H1 (cell line): ENCODE data around the gene GAB2. TPM values are rescaled to one million over a fixed set of nuclear protein-coding genes. Genes with fewer than 3 reads are reported as not detected.
A peak's percentile ranks its signal among the peaks of the same experiment; 100 is the strongest.

Experiments used
- CTCF ChIA-PET: fragments of 300-600 bp; sonication (Branson Sonifier 250); formaldehyde crosslinking; loops from one replicate; lab custom pipeline; 2021; ENCODE audit not compliant: partially characterized antibody; lab: Charles Lee
- POLR2A ChIA-PET: fragments of 300-600 bp; sonication (Branson Sonifier 250); formaldehyde crosslinking; loops from one replicate; lab custom pipeline; 2021; ENCODE audit warnings: inconsistent platforms; ENCODE audit not compliant: partially characterized antibody; lab: Charles Lee
- DNase-seq, 2 experiments: peaks; one replicate each; pipeline versions ENCODE4 v3.0.0 to v3.0.0-alpha.2; 2010 to 2022; ENCODE audit warnings: low spot score in 2 of 2, low read depth in 1 of 2, mixed read lengths in 1 of 2
- FAIRE-seq: peaks from 2 replicates; lab custom pipeline; 2011; peaks lifted over from hg19 to GRCh38; lab: Jason Lieb, UNC
- H2AFZ ChIP-seq: 2 replicates; pipeline ENCODE4 v1.8.1; 2012; ENCODE audit warnings: low read length, inconsistent platforms
- H2AK5ac ChIP-seq: 2 replicates; pipeline ENCODE4 v1.6.1; 2013; ENCODE audit warnings: low read depth, low read length
- H2BK120ac ChIP-seq: replicated peaks from 2 replicates; pipeline ENCODE3; 2013; ENCODE audit warnings: low read depth, low read length, inconsistent platforms
- H2BK12ac ChIP-seq: 2 replicates; pipeline ENCODE4 v1.6.1; 2013; ENCODE audit warnings: low read depth, low read length
- H2BK15ac ChIP-seq: 2 replicates; pipeline ENCODE4 v1.6.1; 2013; ENCODE audit warnings: low read length
- H2BK20ac ChIP-seq: 2 replicates; pipeline ENCODE4 v1.6.1; 2013; ENCODE audit warnings: low read length
- H2BK5ac ChIP-seq: 2 replicates; pipeline ENCODE4 v1.6.1; 2013; ENCODE audit warnings: low read depth, low read length
- H3K14ac ChIP-seq: 2 replicates; pipeline ENCODE4 v1.6.1; 2013; ENCODE audit warnings: inconsistent platforms; ENCODE audit not compliant: insufficient read length
- H3K18ac ChIP-seq: 2 replicates; pipeline ENCODE4 v1.6.1; 2013; ENCODE audit warnings: low read length; ENCODE audit errors: extremely low read depth
- H3K23ac ChIP-seq: 2 replicates; pipeline ENCODE4 v1.6.1; 2013; ENCODE audit warnings: inconsistent platforms; ENCODE audit not compliant: insufficient read length
- H3K23me2 ChIP-seq: 2 replicates; pipeline ENCODE4 v1.6.1; 2013; ENCODE audit warnings: low read depth, low read length
- H3K27ac ChIP-seq: 2 replicates; pipeline ENCODE4 v1.6.1; 2011; ENCODE audit warnings: low read depth, low read length, inconsistent platforms
- H3K27me3 ChIP-seq, 4 experiments: replicated peaks in 1 of 4; 1 replicate in 1 of 4; 2 replicates in 3 of 4; pipeline versions ENCODE4 v1.6.1 to v1.8.1; 2011 to 2013; ENCODE audit warnings: low read length in 3 of 4, mild to moderate bottlenecking in 3 of 4, inconsistent platforms in 2 of 4, mixed read lengths in 2 of 4, moderate library complexity in 1 of 4; ENCODE audit not compliant: control insufficient read depth in 3 of 4, insufficient read depth in 3 of 4; ENCODE audit errors: extremely low read depth in 1 of 4
- H3K36me3 ChIP-seq, 4 experiments: 2 replicates each; pipeline versions ENCODE4 v1.6.1 to v1.8.1; 2011 to 2013; ENCODE audit warnings: mild to moderate bottlenecking in 4 of 4, low read length in 3 of 4, moderate library complexity in 2 of 4, control low read depth in 1 of 4, inconsistent platforms in 1 of 4; ENCODE audit not compliant: insufficient read depth in 4 of 4, control insufficient read depth in 2 of 4
- H3K4ac ChIP-seq: replicated peaks from 2 replicates; pipeline ENCODE3; 2013; ENCODE audit warnings: low read length, low read depth, mixed read lengths, inconsistent platforms; ENCODE audit not compliant: insufficient read length
- H3K4me1 ChIP-seq, 4 experiments: replicated peaks in 1 of 4; 1 replicate in 1 of 4; 2 replicates in 3 of 4; pipeline versions ENCODE4 v1.6.1 to v1.8.1; 2011 to 2013; ENCODE audit warnings: low read length in 3 of 4, inconsistent platforms in 2 of 4, mixed read lengths in 1 of 4; ENCODE audit not compliant: insufficient read depth in 4 of 4, control insufficient read depth in 3 of 4
- H3K4me2 ChIP-seq, 2 experiments: 2 replicates each; pipeline versions ENCODE4 v1.6.1 to v1.8.1; 2011 to 2013; ENCODE audit warnings: low read depth in 2 of 2, low read length in 2 of 2, control low read depth in 1 of 2, inconsistent platforms in 1 of 2, mild to moderate bottlenecking in 1 of 2; ENCODE audit not compliant: insufficient read depth in 1 of 2
- H3K4me3 ChIP-seq, 4 experiments: fragments of 200-600, 300-600 bp in 1 of 4; sonication (generic), shearing (Covaris generic), sonication (Bioruptor Twin) in 1 of 4; 2 replicates each; pipeline versions ENCODE4 v1.5.1 to v1.8.1; 2011 to 2016; ENCODE audit warnings: low read length in 4 of 4, low read depth in 3 of 4, control low read depth in 2 of 4, inconsistent platforms in 2 of 4, mild to moderate bottlenecking in 2 of 4, mixed read lengths in 1 of 4, moderate library complexity in 1 of 4; ENCODE audit not compliant: insufficient read depth in 2 of 4; ENCODE audit errors: extremely low read depth in 1 of 4
- H3K56ac ChIP-seq: replicated peaks from 2 replicates; pipeline ENCODE3; 2013; ENCODE audit warnings: low read depth, mild to moderate bottlenecking, mixed read lengths, low read length, inconsistent platforms; ENCODE audit not compliant: insufficient read length
- H3K79me1 ChIP-seq: 2 replicates; pipeline ENCODE4 v1.6.1; 2013; ENCODE audit warnings: low read depth, low read length, control low read depth
- H3K79me2 ChIP-seq, 2 experiments: 2 replicates each; pipeline versions ENCODE4 v1.6.1 to v1.8.1; 2012 to 2013; ENCODE audit warnings: low read length in 2 of 2, mild to moderate bottlenecking in 2 of 2, inconsistent platforms in 1 of 2; ENCODE audit not compliant: insufficient read depth in 2 of 2, control insufficient read depth in 1 of 2
- H3K9ac ChIP-seq, 4 experiments: replicated peaks in 1 of 4; 1 replicate in 1 of 4; 2 replicates in 3 of 4; pipeline versions ENCODE4 v1.6.1 to v1.8.1; 2011 to 2013; ENCODE audit warnings: low read depth in 3 of 4, low read length in 3 of 4, control low read depth in 2 of 4, mild to moderate bottlenecking in 2 of 4, moderate library complexity in 2 of 4, inconsistent platforms in 1 of 4; ENCODE audit errors: extremely low read depth in 1 of 4
- H3K9me3 ChIP-seq, 2 experiments: 2 replicates each; pipeline versions ENCODE4 v1.6.1 to v1.8.1; 2012 to 2013; ENCODE audit warnings: mild to moderate bottlenecking in 2 of 2, moderate library complexity in 2 of 2, control low read depth in 1 of 2, inconsistent platforms in 1 of 2, low read depth in 1 of 2, low read length in 1 of 2, mixed read lengths in 1 of 2; ENCODE audit not compliant: insufficient read depth in 2 of 2
- H4K20me1 ChIP-seq, 2 experiments: replicated peaks in 1 of 2; 2 replicates each; pipeline versions ENCODE3 to v1.8.1; 2011 to 2013; ENCODE audit warnings: inconsistent platforms in 2 of 2, low read length in 2 of 2, mild to moderate bottlenecking in 1 of 2; ENCODE audit not compliant: insufficient read depth in 2 of 2, control insufficient read depth in 1 of 2
- H4K5ac ChIP-seq: 2 replicates; pipeline ENCODE4 v1.6.1; 2013; ENCODE audit warnings: low read length, low read depth, mixed read lengths, inconsistent platforms; ENCODE audit not compliant: insufficient read length
- H4K8ac ChIP-seq: 2 replicates; pipeline ENCODE4 v1.8.0; 2013; ENCODE audit warnings: mild to moderate bottlenecking, moderate library complexity, low read length, inconsistent platforms; ENCODE audit not compliant: insufficient read depth; ENCODE audit errors: extremely low read depth
- H4K91ac ChIP-seq: replicated peaks from 2 replicates; pipeline ENCODE3; 2013; ENCODE audit warnings: low read length, mixed read lengths, inconsistent platforms; ENCODE audit not compliant: insufficient read length
- ASH2L ChIP-seq: fragments of 200-600, 300-600 bp; sonication (generic); IDR thresholded peaks from one replicate; pipeline ENCODE4 v1.7.1; 2017; ENCODE audit warnings: low read length
- BACH1 ChIP-seq: IDR thresholded peaks from 2 replicates; pipeline ENCODE4 v1.6.1; 2012; ENCODE audit warnings: low read length, improper control_type of control experiment
- KDM4A ChIP-seq: IDR thresholded peaks from one replicate; pipeline ENCODE4 v1.7.1; 2012; ENCODE audit warnings: low read depth, mild to moderate bottlenecking, moderate library complexity, low read length, inconsistent platforms; ENCODE audit not compliant: severe bottlenecking
- POLR2A ChIP-seq, 2 experiments: IDR thresholded peaks; 1 replicate in 1 of 2; 2 replicates in 1 of 2; pipeline ENCODE4 v1.6.1; 2011; ENCODE audit warnings: low read depth in 2 of 2, low read length in 2 of 2, mild to moderate bottlenecking in 2 of 2; ENCODE audit errors: control extremely low read depth in 1 of 2
- RBBP5 ChIP-seq: IDR thresholded peaks from 2 replicates; pipeline ENCODE4 v1.7.1; 2012; ENCODE audit warnings: low read depth, mild to moderate bottlenecking, inconsistent platforms, low read length, moderate library complexity, borderline replicate concordance
- SIN3A ChIP-seq, 2 experiments: IDR thresholded peaks in 1 of 2; conservative IDR thresholded peaks in 1 of 2; 2 replicates each; pipeline ENCODE4 v1.6.1; 2011 to 2012; ENCODE audit warnings: low read length in 2 of 2, improper control_type of control experiment in 1 of 2, low read depth in 1 of 2, mild to moderate bottlenecking in 1 of 2
- SP4 ChIP-seq: IDR thresholded peaks from 2 replicates; pipeline ENCODE4 v1.6.1; 2012; ENCODE audit warnings: low read length, inconsistent platforms
- TAF1 ChIP-seq: IDR thresholded peaks from 2 replicates; pipeline ENCODE4 v1.6.1; 2011; ENCODE audit warnings: mild to moderate bottlenecking, low read depth, low read length
- WGBS, 2 experiments: shearing (Covaris generic) in 1 of 2; methylation state at CpG; one replicate each; pipeline versions ENCODE4 v1.1.6 to v1.1.7; 2013 to 2015; ENCODE audit warnings: low lambda C conversion rate in 2 of 2, mixed read lengths in 2 of 2, inconsistent platforms in 1 of 2, low coverage in 1 of 2, missing lambda C conversion rate in 1 of 2; ENCODE audit not compliant: insufficient replicate concordance in 2 of 2, insufficient coverage in 1 of 2, insufficient read length in 1 of 2; ENCODE audit errors: extremely low coverage in 1 of 2, missing lambda C conversion rate in 1 of 2; 5-methylcytosine and 5-hydroxymethylcytosine counted together
- polyA plus RNA-seq, 7 experiments: library from polyadenylated mRNA; depleted of rRNA in 3 of 7; stranded (reverse) in 5 of 7; unstranded in 2 of 7; fragments of >200 nt in 5 of 7; fragments of 200-250 nt in 2 of 7; gene quantifications; 1 replicate in 5 of 7; 2 replicates in 1 of 7; 4 replicates in 1 of 7; pipeline versions ENCODE4 v1.2.1 to v1.2.3, GENCODE V29; 2011 to 2013; ENCODE audit warnings: missing spikeins in 2 of 7, mixed read lengths in 2 of 7
- total RNA-seq: library from RNA; stranded (reverse); fragmentation: NEBNext Ultra II Directional; extraction: Animal tissue kit (Norgen Biotek cat#: 25700); gene quantifications from 2 replicates; pipeline ENCODE4 v1.2.1, GENCODE V29; 2021
- TF ChIP-seq, protein P1 (sequence below): IDR thresholded peaks from 2 replicates; pipeline ENCODE4 v1.6.1; 2012; ENCODE audit warnings: inconsistent platforms
- TF ChIP-seq, protein P2 (sequence below): IDR thresholded peaks from 2 replicates; pipeline ENCODE4 v1.6.1; 2011; ENCODE audit warnings: low read depth, mild to moderate bottlenecking, low read length; ENCODE audit not compliant: insufficient read depth

The GAB2 gene
- total and polyA plus RNA-seq, 2 of the 8 experiments (the other 6 are each of a cell fraction or from before 2014, with no cell fraction given) = 6.3 to 14.0 TPM

DNA sequence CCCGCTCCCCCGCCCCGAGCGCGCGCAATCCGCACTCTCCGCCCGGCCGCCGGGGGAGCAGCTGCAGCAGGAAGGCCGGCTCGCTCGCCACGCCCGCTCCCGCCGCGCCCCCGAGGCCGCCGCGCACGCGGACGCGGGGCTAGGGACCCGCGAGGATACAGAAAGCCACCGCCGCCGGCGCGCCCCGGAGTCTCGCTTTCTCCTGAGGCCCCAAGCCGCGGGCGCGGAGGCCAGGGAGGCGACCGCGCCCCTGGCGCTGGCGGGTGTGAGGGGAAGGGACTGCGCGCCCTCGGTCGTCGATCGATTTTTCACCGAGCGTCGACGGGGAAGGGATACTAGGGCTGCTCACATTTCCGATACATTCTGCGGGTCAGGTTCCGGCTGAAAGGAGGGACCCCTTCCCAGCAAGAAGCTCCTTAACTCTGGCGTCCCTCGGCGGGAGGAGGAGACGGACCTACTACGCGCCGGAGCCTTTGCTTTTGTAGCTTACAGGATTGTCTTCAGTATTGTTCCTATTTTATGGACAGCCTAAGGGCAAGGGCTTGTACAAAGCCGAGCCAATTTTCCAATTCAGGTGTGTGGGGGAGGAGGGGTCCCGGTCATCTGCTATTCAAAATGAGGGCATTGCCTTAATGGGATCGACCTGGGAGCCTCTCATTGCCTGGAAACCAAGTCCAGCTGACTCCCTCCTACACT is 416 bp upstream of the GAB2 start:
- Histone ChIP-seq H3K56ac (no peak overlapping the region), H3K18ac (peak overlapping the region; percentile 79; the same call in 1 of the 2 replicates), H3K79me1 (no peaks in the 10 kb centered on the region), H2AK5ac (no peak overlapping the region), H3K9ac (peak overlapping the region; percentile 38 to 79 (median 66)), H3K79me2 (peaks cover 0 to 4% of the 10 kb centered on the region in 2 experiments; a peak in 1 of 4 replicates), H4K91ac (peak overlapping the region; percentile 88), H3K27ac (peak overlapping the region; percentile 65), H3K14ac (no peak overlapping the region), H2BK15ac (no peak overlapping the region), H3K36me3 (no peaks in the 10 kb centered on the region), H2AFZ (0 out of 2 replicates have a peak overlapping the region, but pooled peaks have one; percentile 57), H3K23me2 (peaks cover 10% of the 10 kb centered on the region; the same call in 1 of the 2 replicates), H2BK120ac (no peak overlapping the region), H3K4me2 (peak overlapping the region; percentile 81 to 98), H3K9me3 (no peaks in the 10 kb centered on the region), H4K20me1 (peaks cover 0 to 2% of the 10 kb centered on the region in 2 experiments), H3K4ac (no peak overlapping the region), H3K4me1 (peaks cover 3 to 16% (median 5%) of the 10 kb centered on the region in 4 experiments; a peak in 6 of 7 replicates), H2BK12ac (no peak overlapping the region), H3K4me3 (peak overlapping the region; percentile 58 to 83 (median 80)), H4K5ac (no peak overlapping the region), H4K8ac (no peak overlapping the region), H3K23ac (no peak overlapping the region), H2BK5ac (peak overlapping the region; percentile 38; the same call in 1 of the 2 replicates), H3K27me3 (peaks cover 0 to 13% (median 8%) of the 10 kb centered on the region in 4 experiments; a peak in 4 of 7 replicates), H2BK20ac (no peak overlapping the region)
- ChIA-PET POLR2A (interaction anchor here (0.7 to 4.7 kb wide), 7 partner anchors 12 to 190 kb away, joined by 3 to 33 read pairs (median 5); partner anchors contain the start of gene NARS2), CTCF (interaction anchor here (0.7 to 7.6 kb wide), 6 partner anchors 12 to 419 kb away, joined by 3 to 87 read pairs (median 6); no protein-coding TSS in a partner anchor)
- no peak for FAIRE-seq
- 1% methylated on average over 41 of the region's 68 CpGs; no CpG with 5 or more reads in 1 of the 2 experiments for WGBS, 2 experiments
- peak in 1 of 2 experiments; percentile 82 for DNase-seq
- TF ChIP-seq SP4 (no peak), TAF1 (peak; percentile 56; the same call in 1 of the 2 replicates), BACH1 (peak; percentile 20; the same call in 1 of the 2 replicates), SIN3A (conservative IDR thresholded peaks at IDR 0.05 in 1 of 2, IDR thresholded peaks at IDR 0.05 in 1 of 2; ENCODE audit: low read depth in 1 of 2, low read length in 2 of 2) (peak in 1 of 2 experiments; percentile 46; a peak in 1 of 4 replicates), KDM4A (peak; percentile 71), RBBP5 (peak; percentile 80; the same call in 1 of the 2 replicates), ASH2L (peak; percentile 65), POLR2A (IDR thresholded peaks at IDR 0.05; ENCODE audit: control extremely low read depth in 1 of 2, low read depth in 2 of 2, low read length in 2 of 2) (peak in 1 of 2 experiments; percentile 71; a peak in 2 of 3 replicates)
- TF ChIP-seq, protein P1, sequence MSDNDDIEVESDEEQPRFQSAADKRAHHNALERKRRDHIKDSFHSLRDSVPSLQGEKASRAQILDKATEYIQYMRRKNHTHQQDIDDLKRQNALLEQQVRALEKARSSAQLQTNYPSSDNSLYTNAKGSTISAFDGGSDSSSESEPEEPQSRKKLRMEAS = peak; percentile 42; the same call in 1 of the 2 replicates
- TF ChIP-seq, protein P2, sequence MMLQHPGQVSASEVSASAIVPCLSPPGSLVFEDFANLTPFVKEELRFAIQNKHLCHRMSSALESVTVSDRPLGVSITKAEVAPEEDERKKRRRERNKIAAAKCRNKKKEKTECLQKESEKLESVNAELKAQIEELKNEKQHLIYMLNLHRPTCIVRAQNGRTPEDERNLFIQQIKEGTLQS = no peak
